HepG2 (cell line): Measurements from ENCODE around the gene CHIC1. TPM values are rescaled to one million over a fixed set of nuclear protein-coding genes. Genes with fewer than 3 reads are reported as not detected.

ENCODE experiments used
- ATAC-seq: fragments of 200-7000 bp; cut with Tn5 transposase; 3 replicates; pipeline ENCODE4 v1.9.1; 2020; ENCODE audit warnings: mild to moderate bottlenecking, moderate library complexity
- BruUV-seq: library from RNA; stranded (reverse); fragments of 400-500 nt; replicated peaks from 2 replicates; lab custom pipeline; 2021; lab: Mats Ljungman, UMichigan
- CTCF ChIA-PET: fragments of 300-600 bp; formaldehyde crosslinking; extraction: SDS; loops from one replicate; lab custom pipeline; 2021; ENCODE audit warnings: low total read pairs, inconsistent platforms, low intra/inter-chr PET ratio; lab: Yijun Ruan, JAX
- POLR2A ChIA-PET: fragments of 350-600 bp; sonication (Branson Sonifier 250); formaldehyde crosslinking; loops from one replicate; lab custom pipeline; 2020; ENCODE audit warnings: antibody characterized with exemption, inconsistent platforms; lab: Yijun Ruan, JAX
- DNase-seq: peaks from one replicate; pipeline ENCODE4 v3.0.0-alpha.2; 2015; ENCODE audit warnings: low spot score
- FAIRE-seq: peaks from 3 replicates; lab custom pipeline; 2011; peaks lifted over from hg19 to GRCh38; lab: Jason Lieb, UNC
- H2AFZ ChIP-seq: one replicate; pipeline ENCODE4 v1.6.1; 2011; ENCODE audit warnings: low read length, inconsistent platforms
- H3K27ac ChIP-seq: fragments of 300-600 bp; 3 replicates; pipeline ENCODE4 v1.8.0; 2011; ENCODE audit warnings: mixed run types, mild to moderate bottlenecking, mixed read lengths, low read length, inconsistent platforms; ENCODE audit not compliant: insufficient read depth; ENCODE audit errors: extremely low read length
- H3K27me3 ChIP-seq, 2 experiments: fragments of 200-600 bp in 1 of 2; 2 replicates in 1 of 2; 3 replicates in 1 of 2; pipeline versions ENCODE4 v1.6.0 to v1.8.0; 2011; ENCODE audit warnings: low read length in 2 of 2, mild to moderate bottlenecking in 2 of 2, moderate library complexity in 2 of 2, inconsistent platforms in 1 of 2; ENCODE audit not compliant: insufficient read depth in 2 of 2, control insufficient read depth in 1 of 2
- H3K36me3 ChIP-seq, 2 experiments: fragments of 200-600 bp in 1 of 2; replicated peaks in 1 of 2; 2 replicates in 1 of 2; 3 replicates in 1 of 2; pipeline versions ENCODE4 v1.5.1 to v1.8.0; 2011; ENCODE audit warnings: low read length in 2 of 2, inconsistent platforms in 1 of 2; ENCODE audit not compliant: insufficient read depth in 2 of 2, control insufficient read depth in 1 of 2
- H3K4me1 ChIP-seq: 2 replicates; pipeline ENCODE4 v1.5.1; 2012; ENCODE audit warnings: low read length, inconsistent platforms; ENCODE audit not compliant: insufficient read depth
- H3K4me2 ChIP-seq: 2 replicates; pipeline ENCODE4 v1.6.0; 2011; ENCODE audit warnings: low read depth, low read length, inconsistent platforms
- H3K4me3 ChIP-seq, 3 experiments: fragments of 200-600 bp in 1 of 3; sonication (generic), shearing (Covaris generic) in 1 of 3; replicated peaks in 1 of 3; 2 replicates each; pipeline ENCODE4 v1.5.1; 2011 to 2016; ENCODE audit warnings: low read length in 3 of 3, inconsistent platforms in 2 of 3, low read depth in 2 of 3, mild to moderate bottlenecking in 2 of 3, control low read depth in 1 of 3, mixed read lengths in 1 of 3; ENCODE audit not compliant: insufficient read depth in 1 of 3
- H3K79me2 ChIP-seq: one replicate; pipeline ENCODE4 v1.6.1; 2011; ENCODE audit warnings: low read length, inconsistent platforms; ENCODE audit not compliant: insufficient read depth
- H3K9ac ChIP-seq: 2 replicates; pipeline ENCODE4 v1.6.0; 2011; ENCODE audit warnings: mild to moderate bottlenecking, low read depth, low read length, inconsistent platforms; ENCODE audit not compliant: insufficient read depth
- H3K9me3 ChIP-seq: 2 replicates; pipeline ENCODE4 v1.5.1; 2012; ENCODE audit warnings: mild to moderate bottlenecking, low read length
- H4K20me1 ChIP-seq: 2 replicates; pipeline ENCODE4 v1.6.0; 2011; ENCODE audit warnings: inconsistent platforms, mild to moderate bottlenecking, low read length, moderate library complexity; ENCODE audit not compliant: insufficient read depth
- HHEX ChIP-seq: IDR thresholded peaks from 2 replicates; pipeline ENCODE4 v1.6.1; 2016; ENCODE audit warnings: control low read depth
- JDP2 ChIP-seq: sonication (generic); formaldehyde crosslinking; IDR thresholded peaks from 2 replicates; pipeline ENCODE4 v1.8.1; 2022; ENCODE audit warnings: missing genetic modification reagents, borderline replicate concordance
- JUNB ChIP-seq: sonication (generic); formaldehyde crosslinking; IDR thresholded peaks from 2 replicates; pipeline ENCODE4 v1.8.0; 2022; ENCODE audit warnings: missing genetic modification reagents, mild to moderate bottlenecking, borderline replicate concordance
- KLF12 ChIP-seq: sonication (generic); formaldehyde crosslinking; IDR thresholded peaks from 2 replicates; pipeline ENCODE4 v1.4.0; 2020; ENCODE audit warnings: missing genetic modification reagents, borderline replicate concordance
- MTA3 ChIP-seq: sonication (generic); formaldehyde crosslinking; IDR thresholded peaks from 2 replicates; pipeline ENCODE4 v1.4.0; 2020; ENCODE audit warnings: missing genetic modification reagents
- PHF5A ChIP-seq: IDR thresholded peaks from one replicate; pipeline ENCODE4 v1.6.1; 2018; ENCODE audit warnings: low read depth, missing genetic modification reagents; ENCODE audit not compliant: unreplicated experiment
- REXO4 ChIP-seq: sonication (generic); formaldehyde crosslinking; IDR thresholded peaks from 2 replicates; pipeline ENCODE4 v1.8.0; 2022; ENCODE audit warnings: missing genetic modification reagents, mild to moderate bottlenecking, borderline replicate concordance
- SALL2 ChIP-seq: sonication (generic); formaldehyde crosslinking; IDR thresholded peaks from 2 replicates; pipeline ENCODE4 v1.8.1; 2023; ENCODE audit warnings: mild to moderate bottlenecking, missing genetic modification reagents, inconsistent platforms
- ZNF296 ChIP-seq: sonication (generic); formaldehyde crosslinking; conservative IDR thresholded peaks from 2 replicates; pipeline ENCODE4 v1.5.0; 2020; ENCODE audit warnings: mild to moderate bottlenecking, missing genetic modification reagents
- WGBS: methylation state at CpG from one replicate; pipeline ENCODE4 v1.1.6; 2017; ENCODE audit warnings: low lambda C conversion rate; 5-methylcytosine and 5-hydroxymethylcytosine counted together
- in situ Hi-C: cut with HindIII; loops from 2 replicates; pipeline ENCODE4 v1.10.0; 2017; ENCODE audit warnings: low pct_unique_long_range_greater_than_20kb; ENCODE audit not compliant: extremely low pct_ligation_motif_present
- intact Hi-C: fragments of 100-400 bp; cut with micrococcal nuclease; formaldehyde crosslinking; loops from one replicate; pipeline ENCODE4 v1.10.0; 2022; ENCODE audit not compliant: unreplicated experiment
- polyA plus RNA-seq, 8 experiments: library from polyadenylated mRNA; depleted of rRNA in 3 of 8; stranded (reverse) in 7 of 8; unstranded in 1 of 8; fragments of >200 nt; fragmentation: Illumina TruSeq in 4 of 8; extraction: Trizol in 4 of 8; gene quantifications; 2 replicates each; pipeline versions ENCODE4 v1.2.1 to v1.2.3, GENCODE V29; 2011 to 2016; ENCODE audit warnings: low read depth in 4 of 8, missing spikeins in 1 of 8, mixed read lengths in 1 of 8; ENCODE audit not compliant: insufficient read depth in 1 of 8
- total RNA-seq, 5 experiments: library from RNA; depleted of rRNA; stranded (reverse); fragments of >200 nt; fragmentation: Illumina TruSeq; extraction: Trizol; gene quantifications; 2 replicates each; pipeline ENCODE4 v1.2.3, GENCODE V29; 2016; ENCODE audit warnings: low read depth in 1 of 5
- TF ChIP-seq, protein P1 (sequence below): sonication (generic); formaldehyde crosslinking; IDR thresholded peaks from 2 replicates; pipeline ENCODE4 v1.4.0; 2020; ENCODE audit warnings: mild to moderate bottlenecking, missing genetic modification reagents
- TF ChIP-seq, protein P2 (sequence below): sonication (generic); formaldehyde crosslinking; IDR thresholded peaks from 2 replicates; pipeline ENCODE4 v1.4.0; 2020; ENCODE audit warnings: mild to moderate bottlenecking, missing genetic modification reagents

CHIC1 gene
- total and polyA plus RNA-seq, 2 of the 13 experiments (the other 11 are each of a cell fraction or from before 2014, with no cell fraction given) = 0.04 TPM; not detected in 1

DNA sequence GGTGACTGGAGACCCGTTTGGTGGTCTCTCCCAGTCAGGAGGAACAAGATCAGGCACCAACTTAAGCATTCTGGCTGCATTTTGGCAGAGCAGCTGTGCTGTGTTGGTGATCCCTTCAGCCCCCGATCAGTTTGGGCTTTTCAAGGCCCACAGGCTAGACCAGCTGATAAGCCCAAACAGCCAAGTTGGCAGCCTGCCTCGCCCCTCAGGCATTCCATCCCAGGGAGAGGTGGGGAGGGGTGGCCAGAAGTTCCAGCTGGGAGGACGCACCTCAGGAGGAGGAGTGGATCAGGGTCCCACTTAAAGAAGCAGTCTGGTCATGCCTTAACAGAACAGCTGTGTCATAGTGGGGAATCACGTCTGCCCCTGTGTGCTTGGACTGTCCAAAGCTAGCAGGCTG lies 105.8 kb downstream of the CHIC1 start:
- no peak for FAIRE-seq

DNA sequence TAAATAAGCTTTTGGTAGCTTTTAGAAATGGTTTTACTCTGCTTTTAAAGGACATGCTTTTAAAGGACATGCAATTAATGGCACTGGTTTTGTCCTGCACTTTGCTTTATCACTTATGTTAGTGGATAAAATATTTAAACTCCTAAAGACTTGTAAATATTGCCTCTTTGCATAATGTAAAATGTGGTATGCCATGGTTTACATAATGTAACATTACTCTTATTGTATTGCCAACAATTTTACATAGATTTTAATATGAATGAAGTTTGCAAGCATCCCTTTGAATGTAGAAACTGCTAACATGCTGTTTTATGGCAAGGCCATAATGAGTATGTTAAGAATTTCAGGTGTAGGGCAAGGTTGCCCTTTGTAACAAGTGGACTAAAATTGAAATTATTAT lies 118.4 kb downstream of the CHIC1 start:
- intact Hi-C loops (no loop called here), in situ Hi-C loops (no loop called here)
- Histone ChIP-seq H3K9me3 (no peaks in the 10 kb centered on the region), H3K4me1 (no peaks in the 10 kb centered on the region), H3K36me3 (no peaks in the 10 kb centered on the region), H2AFZ (no peak overlapping the region), H3K4me3 (no peak overlapping the region), H3K27me3 (no peaks in the 10 kb centered on the region), H3K27ac (no peak overlapping the region), H4K20me1 (no peaks in the 10 kb centered on the region), H3K9ac (no peak overlapping the region), H3K79me2 (no peaks in the 10 kb centered on the region), H3K4me2 (no peak overlapping the region)
- ATAC-seq = no peak
- ChIA-PET CTCF (no interaction called here), POLR2A (no interaction called here)
- FAIRE-seq = no peak
- TF ChIP-seq ZNF296 (CRISPR knock-in tag) (no peak), HHEX (CRISPR knock-in tag) (no peak)
- no TSS peak for BruUV-seq
- DNase-seq = no peak

More for the DNA sequence above, 105.8 kb downstream of the CHIC1 start:
- Histone ChIP-seq H3K4me3 (no peak overlapping the region), H3K9ac (no peak overlapping the region), H3K36me3 (no peaks in the 10 kb centered on the region), H3K4me2 (no peak overlapping the region), H3K9me3 (no peaks in the 10 kb centered on the region), H3K27ac (no peak overlapping the region), H2AFZ (no peak overlapping the region), H3K79me2 (no peaks in the 10 kb centered on the region), H3K27me3 (no peaks in the 10 kb centered on the region), H4K20me1 (no peaks in the 10 kb centered on the region), H3K4me1 (no peaks in the 10 kb centered on the region)
- in situ Hi-C loops (no loop called here), intact Hi-C loops (no loop called here)
- CTCF ChIA-PET = no interaction called here
- POLR2A ChIA-PET = no interaction called here
- BruUV-seq = no TSS peak
- TF ChIP-seq, protein P1, sequence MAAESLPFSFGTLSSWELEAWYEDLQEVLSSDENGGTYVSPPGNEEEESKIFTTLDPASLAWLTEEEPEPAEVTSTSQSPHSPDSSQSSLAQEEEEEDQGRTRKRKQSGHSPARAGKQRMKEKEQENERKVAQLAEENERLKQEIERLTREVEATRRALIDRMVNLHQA (CRISPR knock-in tag) = no peak
- TF ChIP-seq KLF12 (CRISPR knock-in tag) (no peak), PHF5A (CRISPR knock-in tag) (no peak), SALL2 (CRISPR knock-in tag) (no peak), JDP2 (CRISPR knock-in tag) (no peak), MTA3 (CRISPR knock-in tag) (no peak), JUNB (CRISPR knock-in tag) (no peak), REXO4 (CRISPR knock-in tag) (no peak)
- TF ChIP-seq, protein P2, sequence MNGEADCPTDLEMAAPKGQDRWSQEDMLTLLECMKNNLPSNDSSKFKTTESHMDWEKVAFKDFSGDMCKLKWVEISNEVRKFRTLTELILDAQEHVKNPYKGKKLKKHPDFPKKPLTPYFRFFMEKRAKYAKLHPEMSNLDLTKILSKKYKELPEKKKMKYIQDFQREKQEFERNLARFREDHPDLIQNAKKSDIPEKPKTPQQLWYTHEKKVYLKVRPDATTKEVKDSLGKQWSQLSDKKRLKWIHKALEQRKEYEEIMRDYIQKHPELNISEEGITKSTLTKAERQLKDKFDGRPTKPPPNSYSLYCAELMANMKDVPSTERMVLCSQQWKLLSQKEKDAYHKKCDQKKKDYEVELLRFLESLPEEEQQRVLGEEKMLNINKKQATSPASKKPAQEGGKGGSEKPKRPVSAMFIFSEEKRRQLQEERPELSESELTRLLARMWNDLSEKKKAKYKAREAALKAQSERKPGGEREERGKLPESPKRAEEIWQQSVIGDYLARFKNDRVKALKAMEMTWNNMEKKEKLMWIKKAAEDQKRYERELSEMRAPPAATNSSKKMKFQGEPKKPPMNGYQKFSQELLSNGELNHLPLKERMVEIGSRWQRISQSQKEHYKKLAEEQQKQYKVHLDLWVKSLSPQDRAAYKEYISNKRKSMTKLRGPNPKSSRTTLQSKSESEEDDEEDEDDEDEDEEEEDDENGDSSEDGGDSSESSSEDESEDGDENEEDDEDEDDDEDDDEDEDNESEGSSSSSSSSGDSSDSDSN (CRISPR knock-in tag) = no peak
- ATAC-seq = no peak
- WGBS = no CpG with 5 or more reads among the region's 5 CpGs
- DNase-seq = no peak
